Measurements from ENCODE around the gene BAHCC1. TPM values are rescaled to one million over a fixed set of nuclear protein-coding genes. Genes with fewer than 3 reads are reported as not detected.

Gene BAHCC1
- total and polyA plus RNA-seq, 2 of the 8 experiments (the other 6 are each of a cell fraction or from before 2014, with no cell fraction given), result 0.26 to 0.58 TPM

DNA sequence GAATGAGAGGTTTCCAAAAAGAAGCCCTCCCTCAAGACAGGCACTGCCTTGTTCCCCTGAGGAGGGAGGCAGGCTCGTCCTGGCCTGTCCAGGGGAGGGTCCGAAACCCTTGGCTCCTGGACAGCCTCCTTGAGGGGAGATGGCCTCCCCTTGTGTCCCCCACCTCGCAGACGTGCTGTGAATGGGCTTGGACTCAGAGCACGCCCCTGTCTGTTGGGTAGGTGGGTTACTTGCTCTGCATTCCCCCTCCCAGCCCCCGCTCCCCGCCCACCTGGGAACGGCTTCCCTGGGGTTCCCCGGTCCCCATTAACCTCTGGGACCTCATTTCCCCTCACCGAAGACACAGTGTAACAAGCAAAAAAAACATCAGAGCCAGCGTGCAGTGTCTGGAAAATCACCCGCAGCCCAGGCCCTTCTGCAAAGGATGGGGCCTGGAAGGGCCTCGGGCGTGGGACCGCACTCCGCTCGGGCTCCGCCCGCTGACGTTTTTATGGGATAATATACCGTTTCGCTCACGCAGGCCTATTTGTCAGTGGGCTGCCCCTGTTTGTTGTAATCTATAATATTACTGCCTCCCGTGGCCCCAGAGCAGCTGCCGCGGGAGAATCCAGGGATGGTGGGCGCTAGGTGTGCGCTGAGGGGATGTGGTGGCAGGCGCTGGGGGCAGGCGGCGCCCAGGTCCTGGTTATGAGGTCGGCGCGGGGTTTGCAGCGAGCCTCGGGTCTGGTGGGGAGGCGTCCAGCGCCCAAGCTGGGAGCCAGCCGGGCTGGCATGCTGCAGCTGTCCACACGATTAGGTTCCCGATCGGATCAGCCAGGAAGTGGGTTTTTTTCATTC is 11.1 kb downstream of the BAHCC1 start (continued):
- TF ChIP-seq, protein P1, sequence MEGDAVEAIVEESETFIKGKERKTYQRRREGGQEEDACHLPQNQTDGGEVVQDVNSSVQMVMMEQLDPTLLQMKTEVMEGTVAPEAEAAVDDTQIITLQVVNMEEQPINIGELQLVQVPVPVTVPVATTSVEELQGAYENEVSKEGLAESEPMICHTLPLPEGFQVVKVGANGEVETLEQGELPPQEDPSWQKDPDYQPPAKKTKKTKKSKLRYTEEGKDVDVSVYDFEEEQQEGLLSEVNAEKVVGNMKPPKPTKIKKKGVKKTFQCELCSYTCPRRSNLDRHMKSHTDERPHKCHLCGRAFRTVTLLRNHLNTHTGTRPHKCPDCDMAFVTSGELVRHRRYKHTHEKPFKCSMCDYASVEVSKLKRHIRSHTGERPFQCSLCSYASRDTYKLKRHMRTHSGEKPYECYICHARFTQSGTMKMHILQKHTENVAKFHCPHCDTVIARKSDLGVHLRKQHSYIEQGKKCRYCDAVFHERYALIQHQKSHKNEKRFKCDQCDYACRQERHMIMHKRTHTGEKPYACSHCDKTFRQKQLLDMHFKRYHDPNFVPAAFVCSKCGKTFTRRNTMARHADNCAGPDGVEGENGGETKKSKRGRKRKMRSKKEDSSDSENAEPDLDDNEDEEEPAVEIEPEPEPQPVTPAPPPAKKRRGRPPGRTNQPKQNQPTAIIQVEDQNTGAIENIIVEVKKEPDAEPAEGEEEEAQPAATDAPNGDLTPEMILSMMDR (IDR thresholded peaks at IDR 0.05; ENCODE audit: control extremely low read depth in 1 of 3, insufficient read depth in 1 of 3, low read depth in 1 of 3, low read length in 3 of 3), result no peak
- no peak for TF ChIP-seq JUND (IDR thresholded peaks at IDR 0.05; ENCODE audit: low read length)
- no peak for TF ChIP-seq FOSL1 (IDR thresholded peaks at IDR 0.05; ENCODE audit: insufficient read depth, low read depth, low read length)
- no peak for TF ChIP-seq RXRA (IDR thresholded peaks at IDR 0.05; ENCODE audit: insufficient read depth, low read depth, low read length)

All from H1 (cell line).